ENCODE data around the gene RCOR2. TPM values are rescaled to one million over a fixed set of nuclear protein-coding genes. Genes with fewer than 3 reads are reported as not detected.

Gene RCOR2
- total and polyA plus RNA-seq, 2 of the 13 experiments (the other 11 are each of a cell fraction or from before 2014, with no cell fraction given), result 8.3 to 8.5 TPM

DNA sequence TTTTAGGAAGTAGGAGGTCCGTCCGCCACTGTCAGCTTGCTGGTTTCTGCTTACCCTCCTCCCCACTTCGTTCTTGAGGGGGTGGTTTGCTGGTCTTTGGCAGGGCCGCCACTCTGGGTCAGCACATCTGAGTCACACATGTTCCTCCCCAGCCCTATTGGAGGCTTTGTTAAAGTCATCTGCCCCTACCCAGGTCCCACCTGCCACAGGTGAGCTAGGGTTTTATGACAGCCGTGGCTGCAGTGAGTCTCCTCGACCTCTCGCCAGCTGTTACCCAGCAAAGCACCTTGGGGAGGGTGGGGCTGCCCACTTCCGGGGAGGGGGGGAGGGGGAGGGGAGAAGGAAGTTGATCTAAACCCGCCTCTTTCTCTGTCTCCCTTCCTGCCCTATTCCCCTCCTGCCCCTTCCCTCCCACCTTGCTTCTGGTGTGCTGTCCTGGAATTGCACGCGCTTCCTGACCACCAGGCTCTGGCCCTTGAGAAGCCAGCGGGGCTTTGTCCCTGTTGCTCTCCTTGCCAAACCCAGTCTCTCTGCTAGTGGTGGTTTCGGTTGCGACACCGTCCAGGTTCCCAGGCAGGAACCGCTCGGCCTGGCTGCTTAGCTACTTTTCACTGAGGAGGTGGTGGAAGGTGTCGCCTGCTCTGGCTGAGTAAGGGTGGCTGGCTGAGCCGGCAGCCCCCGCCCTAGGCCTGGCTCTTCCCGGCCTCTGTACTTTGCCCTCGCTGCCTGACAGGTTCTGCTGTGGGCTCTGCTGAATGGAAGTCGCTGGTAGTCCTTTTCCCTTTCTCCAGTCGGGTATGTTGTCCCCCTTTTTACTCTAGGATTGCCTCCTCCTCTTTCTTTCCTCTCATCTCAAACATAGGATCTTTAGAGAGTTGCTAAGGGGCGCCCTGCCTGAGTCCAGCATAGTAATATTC lies 28.5 kb downstream of the RCOR2 start (continued):
- TF ChIP-seq, protein P1, sequence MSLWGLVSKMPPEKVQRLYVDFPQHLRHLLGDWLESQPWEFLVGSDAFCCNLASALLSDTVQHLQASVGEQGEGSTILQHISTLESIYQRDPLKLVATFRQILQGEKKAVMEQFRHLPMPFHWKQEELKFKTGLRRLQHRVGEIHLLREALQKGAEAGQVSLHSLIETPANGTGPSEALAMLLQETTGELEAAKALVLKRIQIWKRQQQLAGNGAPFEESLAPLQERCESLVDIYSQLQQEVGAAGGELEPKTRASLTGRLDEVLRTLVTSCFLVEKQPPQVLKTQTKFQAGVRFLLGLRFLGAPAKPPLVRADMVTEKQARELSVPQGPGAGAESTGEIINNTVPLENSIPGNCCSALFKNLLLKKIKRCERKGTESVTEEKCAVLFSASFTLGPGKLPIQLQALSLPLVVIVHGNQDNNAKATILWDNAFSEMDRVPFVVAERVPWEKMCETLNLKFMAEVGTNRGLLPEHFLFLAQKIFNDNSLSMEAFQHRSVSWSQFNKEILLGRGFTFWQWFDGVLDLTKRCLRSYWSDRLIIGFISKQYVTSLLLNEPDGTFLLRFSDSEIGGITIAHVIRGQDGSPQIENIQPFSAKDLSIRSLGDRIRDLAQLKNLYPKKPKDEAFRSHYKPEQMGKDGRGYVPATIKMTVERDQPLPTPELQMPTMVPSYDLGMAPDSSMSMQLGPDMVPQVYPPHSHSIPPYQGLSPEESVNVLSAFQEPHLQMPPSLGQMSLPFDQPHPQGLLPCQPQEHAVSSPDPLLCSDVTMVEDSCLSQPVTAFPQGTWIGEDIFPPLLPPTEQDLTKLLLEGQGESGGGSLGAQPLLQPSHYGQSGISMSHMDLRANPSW (CRISPR knock-in tag; IDR thresholded peaks at IDR 0.05; ENCODE audit: borderline replicate concordance), result 0 out of 2 replicates have a peak, but pooled peaks have one; percentile 61
- TF ChIP-seq, protein P2, sequence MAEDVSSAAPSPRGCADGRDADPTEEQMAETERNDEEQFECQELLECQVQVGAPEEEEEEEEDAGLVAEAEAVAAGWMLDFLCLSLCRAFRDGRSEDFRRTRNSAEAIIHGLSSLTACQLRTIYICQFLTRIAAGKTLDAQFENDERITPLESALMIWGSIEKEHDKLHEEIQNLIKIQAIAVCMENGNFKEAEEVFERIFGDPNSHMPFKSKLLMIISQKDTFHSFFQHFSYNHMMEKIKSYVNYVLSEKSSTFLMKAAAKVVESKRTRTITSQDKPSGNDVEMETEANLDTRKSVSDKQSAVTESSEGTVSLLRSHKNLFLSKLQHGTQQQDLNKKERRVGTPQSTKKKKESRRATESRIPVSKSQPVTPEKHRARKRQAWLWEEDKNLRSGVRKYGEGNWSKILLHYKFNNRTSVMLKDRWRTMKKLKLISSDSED (CRISPR knock-in tag; IDR thresholded peaks at IDR 0.05), result no peak
- TF ChIP-seq ZNF598 (CRISPR knock-in tag; IDR thresholded peaks at IDR 0.05; ENCODE audit: borderline replicate concordance), result peak; percentile 39; the same call in 1 of the 2 replicates
- TF ChIP-seq, protein P3, sequence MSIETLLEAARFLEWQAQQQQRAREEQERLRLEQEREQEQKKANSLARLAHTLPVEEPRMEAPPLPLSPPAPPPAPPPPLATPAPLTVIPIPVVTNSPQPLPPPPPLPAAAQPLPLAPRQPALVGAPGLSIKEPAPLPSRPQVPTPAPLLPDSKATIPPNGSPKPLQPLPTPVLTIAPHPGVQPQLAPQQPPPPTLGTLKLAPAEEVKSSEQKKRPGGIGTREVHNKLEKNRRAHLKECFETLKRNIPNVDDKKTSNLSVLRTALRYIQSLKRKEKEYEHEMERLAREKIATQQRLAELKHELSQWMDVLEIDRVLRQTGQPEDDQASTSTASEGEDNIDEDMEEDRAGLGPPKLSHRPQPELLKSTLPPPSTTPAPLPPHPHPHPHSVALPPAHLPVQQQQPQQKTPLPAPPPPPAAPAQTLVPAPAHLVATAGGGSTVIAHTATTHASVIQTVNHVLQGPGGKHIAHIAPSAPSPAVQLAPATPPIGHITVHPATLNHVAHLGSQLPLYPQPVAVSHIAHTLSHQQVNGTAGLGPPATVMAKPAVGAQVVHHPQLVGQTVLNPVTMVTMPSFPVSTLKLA (IDR thresholded peaks at IDR 0.05), result peak; percentile 33
- peak; percentile 59 for TF ChIP-seq GATAD1 (CRISPR knock-in tag; IDR thresholded peaks at IDR 0.05)
- no peak; the same call in 1 of the 2 replicates for TF ChIP-seq MTF2 (CRISPR knock-in tag; IDR thresholded peaks at IDR 0.05; ENCODE audit: borderline replicate concordance)
- no peak for TF ChIP-seq TP53 (CRISPR knock-in tag; conservative IDR thresholded peaks at IDR 0.05)
- TF ChIP-seq, protein P4, sequence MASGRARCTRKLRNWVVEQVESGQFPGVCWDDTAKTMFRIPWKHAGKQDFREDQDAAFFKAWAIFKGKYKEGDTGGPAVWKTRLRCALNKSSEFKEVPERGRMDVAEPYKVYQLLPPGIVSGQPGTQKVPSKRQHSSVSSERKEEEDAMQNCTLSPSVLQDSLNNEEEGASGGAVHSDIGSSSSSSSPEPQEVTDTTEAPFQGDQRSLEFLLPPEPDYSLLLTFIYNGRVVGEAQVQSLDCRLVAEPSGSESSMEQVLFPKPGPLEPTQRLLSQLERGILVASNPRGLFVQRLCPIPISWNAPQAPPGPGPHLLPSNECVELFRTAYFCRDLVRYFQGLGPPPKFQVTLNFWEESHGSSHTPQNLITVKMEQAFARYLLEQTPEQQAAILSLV (CRISPR knock-in tag; IDR thresholded peaks at IDR 0.05; ENCODE audit: borderline replicate concordance), result peak; percentile 87; the same call in 1 of the 2 replicates
- no peak for TF ChIP-seq PAX8 (CRISPR knock-in tag; IDR thresholded peaks at IDR 0.05; ENCODE audit: borderline replicate concordance)
- TF ChIP-seq JUNB (CRISPR knock-in tag; IDR thresholded peaks at IDR 0.05; ENCODE audit: borderline replicate concordance), result no peak
- no peak for TF ChIP-seq ZIK1 (CRISPR knock-in tag; IDR thresholded peaks at IDR 0.05; ENCODE audit: borderline replicate concordance, low read depth)
- TF ChIP-seq, protein P5, sequence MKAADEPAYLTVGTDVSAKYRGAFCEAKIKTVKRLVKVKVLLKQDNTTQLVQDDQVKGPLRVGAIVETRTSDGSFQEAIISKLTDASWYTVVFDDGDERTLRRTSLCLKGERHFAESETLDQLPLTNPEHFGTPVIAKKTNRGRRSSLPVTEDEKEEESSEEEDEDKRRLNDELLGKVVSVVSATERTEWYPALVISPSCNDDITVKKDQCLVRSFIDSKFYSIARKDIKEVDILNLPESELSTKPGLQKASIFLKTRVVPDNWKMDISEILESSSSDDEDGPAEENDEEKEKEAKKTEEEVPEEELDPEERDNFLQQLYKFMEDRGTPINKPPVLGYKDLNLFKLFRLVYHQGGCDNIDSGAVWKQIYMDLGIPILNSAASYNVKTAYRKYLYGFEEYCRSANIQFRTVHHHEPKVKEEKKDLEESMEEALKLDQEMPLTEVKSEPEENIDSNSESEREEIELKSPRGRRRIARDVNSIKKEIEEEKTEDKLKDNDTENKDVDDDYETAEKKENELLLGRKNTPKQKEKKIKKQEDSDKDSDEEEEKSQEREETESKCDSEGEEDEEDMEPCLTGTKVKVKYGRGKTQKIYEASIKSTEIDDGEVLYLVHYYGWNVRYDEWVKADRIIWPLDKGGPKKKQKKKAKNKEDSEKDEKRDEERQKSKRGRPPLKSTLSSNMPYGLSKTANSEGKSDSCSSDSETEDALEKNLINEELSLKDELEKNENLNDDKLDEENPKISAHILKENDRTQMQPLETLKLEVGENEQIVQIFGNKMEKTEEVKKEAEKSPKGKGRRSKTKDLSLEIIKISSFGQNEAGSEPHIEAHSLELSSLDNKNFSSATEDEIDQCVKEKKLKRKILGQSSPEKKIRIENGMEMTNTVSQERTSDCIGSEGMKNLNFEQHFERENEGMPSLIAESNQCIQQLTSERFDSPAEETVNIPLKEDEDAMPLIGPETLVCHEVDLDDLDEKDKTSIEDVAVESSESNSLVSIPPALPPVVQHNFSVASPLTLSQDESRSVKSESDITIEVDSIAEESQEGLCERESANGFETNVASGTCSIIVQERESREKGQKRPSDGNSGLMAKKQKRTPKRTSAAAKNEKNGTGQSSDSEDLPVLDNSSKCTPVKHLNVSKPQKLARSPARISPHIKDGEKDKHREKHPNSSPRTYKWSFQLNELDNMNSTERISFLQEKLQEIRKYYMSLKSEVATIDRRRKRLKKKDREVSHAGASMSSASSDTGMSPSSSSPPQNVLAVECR (CRISPR knock-in tag; IDR thresholded peaks at IDR 0.05; ENCODE audit: borderline replicate concordance), result peak; percentile 90
- no peak for TF ChIP-seq ZNF552 (CRISPR knock-in tag; IDR thresholded peaks at IDR 0.05; ENCODE audit: borderline replicate concordance)
- TF ChIP-seq, protein P6, sequence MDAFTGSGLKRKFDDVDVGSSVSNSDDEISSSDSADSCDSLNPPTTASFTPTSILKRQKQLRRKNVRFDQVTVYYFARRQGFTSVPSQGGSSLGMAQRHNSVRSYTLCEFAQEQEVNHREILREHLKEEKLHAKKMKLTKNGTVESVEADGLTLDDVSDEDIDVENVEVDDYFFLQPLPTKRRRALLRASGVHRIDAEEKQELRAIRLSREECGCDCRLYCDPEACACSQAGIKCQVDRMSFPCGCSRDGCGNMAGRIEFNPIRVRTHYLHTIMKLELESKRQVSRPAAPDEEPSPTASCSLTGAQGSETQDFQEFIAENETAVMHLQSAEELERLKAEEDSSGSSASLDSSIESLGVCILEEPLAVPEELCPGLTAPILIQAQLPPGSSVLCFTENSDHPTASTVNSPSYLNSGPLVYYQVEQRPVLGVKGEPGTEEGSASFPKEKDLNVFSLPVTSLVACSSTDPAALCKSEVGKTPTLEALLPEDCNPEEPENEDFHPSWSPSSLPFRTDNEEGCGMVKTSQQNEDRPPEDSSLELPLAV (CRISPR knock-in tag; conservative IDR thresholded peaks at IDR 0.05; ENCODE audit: low read depth), result no peak

Measured in HepG2 (cell line).